CD14-positive monocyte (primary cell): Measurements from ENCODE around the gene MITF. TPM values are rescaled to one million over a fixed set of nuclear protein-coding genes. Genes with fewer than 3 reads are reported as not detected.

Experiments
- DNase-seq, 3 donors: peaks; one replicate each; pipeline ENCODE4 v3.0.0-alpha.2; 2011 to 2022
- H2AFZ ChIP-seq: 2 replicates; pipeline ENCODE4 v1.6.0; 2012; ENCODE audit warnings: mild to moderate bottlenecking, low read depth, low read length, inconsistent platforms; ENCODE audit not compliant: insufficient read depth, poor library complexity, severe bottlenecking
- H3K27ac ChIP-seq, 2 donors: 1 replicate in 1 of 2; 2 replicates in 1 of 2; pipeline ENCODE4 v1.5.1; 2012 to 2013; ENCODE audit warnings: low read length in 2 of 2, control low read depth in 1 of 2, inconsistent platforms in 1 of 2, low read depth in 1 of 2, mild to moderate bottlenecking in 1 of 2
- H3K27me3 ChIP-seq, 2 donors: one replicate each; pipeline versions ENCODE4 v1.6.0 to v1.6.1; 2011 to 2013; ENCODE audit warnings: low read length in 2 of 2; ENCODE audit not compliant: control insufficient read depth in 2 of 2, insufficient read depth in 2 of 2
- H3K36me3 ChIP-seq, 2 donors: replicated peaks in 1 of 2; 1 replicate in 1 of 2; 2 replicates in 1 of 2; pipeline versions ENCODE4 v1.5.1 to v1.6.1; 2012 to 2013; ENCODE audit warnings: low read length in 2 of 2, control low read depth in 1 of 2, inconsistent platforms in 1 of 2, mild to moderate bottlenecking in 1 of 2; ENCODE audit not compliant: insufficient read depth in 2 of 2, control insufficient read depth in 1 of 2
- H3K4me1 ChIP-seq, 2 donors: 1 replicate in 1 of 2; 2 replicates in 1 of 2; pipeline versions ENCODE4 v1.5.1 to v1.6.1; 2012 to 2013; ENCODE audit warnings: low read length in 2 of 2, control low read depth in 1 of 2, inconsistent platforms in 1 of 2, mild to moderate bottlenecking in 1 of 2, moderate library complexity in 1 of 2; ENCODE audit not compliant: insufficient read depth in 2 of 2, control insufficient read depth in 1 of 2
- H3K4me2 ChIP-seq: replicated peaks from 2 replicates; pipeline ENCODE3; 2012; ENCODE audit warnings: low read length, moderate library complexity, mild to moderate bottlenecking; ENCODE audit not compliant: poor library complexity, severe bottlenecking; ENCODE audit errors: extremely low read depth
- H3K4me3 ChIP-seq, 3 experiments: fragments of 200-600 bp in 1 of 3; sonication (generic) in 1 of 3; replicated peaks in 1 of 3; 1 replicate in 2 of 3; 2 replicates in 1 of 3; pipeline ENCODE4 v1.5.1; 2011 to 2013; ENCODE audit warnings: low read length in 3 of 3, mild to moderate bottlenecking in 3 of 3, control low read depth in 2 of 3, low read depth in 2 of 3, inconsistent platforms in 1 of 3, moderate library complexity in 1 of 3
- H3K79me2 ChIP-seq: 2 replicates; pipeline ENCODE4 v1.6.0; 2012; ENCODE audit warnings: mild to moderate bottlenecking, control low read depth, inconsistent platforms, low read length, moderate library complexity; ENCODE audit not compliant: insufficient read depth
- H3K9ac ChIP-seq: 2 replicates; pipeline ENCODE4 v1.6.0; 2017; ENCODE audit warnings: low read length, mild to moderate bottlenecking; ENCODE audit not compliant: insufficient read depth, poor library complexity, severe bottlenecking
- H3K9me3 ChIP-seq, 2 donors: replicated peaks in 1 of 2; 1 replicate in 1 of 2; 2 replicates in 1 of 2; pipeline versions ENCODE4 v1.5.1 to v1.6.1; 2012 to 2013; ENCODE audit warnings: low read length in 2 of 2, control low read depth in 1 of 2; ENCODE audit not compliant: control insufficient read depth in 1 of 2, insufficient read depth in 1 of 2
- H4K20me1 ChIP-seq: 2 replicates; pipeline ENCODE4 v1.6.0; 2012; ENCODE audit warnings: mild to moderate bottlenecking, low read length, control low read depth, moderate library complexity; ENCODE audit not compliant: insufficient read depth
- H3K27ac Mint-ChIP-seq, 7 donors: one replicate each; pipeline ENCODE4 v1.8.0; 2020; ENCODE audit warnings: mild to moderate bottlenecking in 7 of 7, mixed read lengths in 7 of 7, moderate library complexity in 6 of 7, inconsistent platforms in 2 of 7
- H3K27me3 Mint-ChIP-seq, 3 donors: one replicate each; pipeline ENCODE4 v1.8.0; 2021 to 2022; ENCODE audit warnings: low read depth in 3 of 3, mild to moderate bottlenecking in 3 of 3, mixed read lengths in 3 of 3, moderate library complexity in 3 of 3, inconsistent platforms in 1 of 3
- H3K36me3 Mint-ChIP-seq, 2 donors: one replicate each; pipeline ENCODE4 v1.8.0; 2020; ENCODE audit warnings: mixed read lengths in 2 of 2, inconsistent platforms in 1 of 2, mild to moderate bottlenecking in 1 of 2
- H3K4me1 Mint-ChIP-seq: one replicate; pipeline ENCODE4 v1.8.0; 2020; ENCODE audit warnings: mild to moderate bottlenecking, mixed read lengths
- H3K4me3 Mint-ChIP-seq, 2 donors: one replicate each; pipeline ENCODE4 v1.8.0; 2020; ENCODE audit warnings: mild to moderate bottlenecking in 2 of 2, mixed read lengths in 2 of 2, moderate library complexity in 1 of 2
- H3K9me3 Mint-ChIP-seq, 7 donors: one replicate each; pipeline ENCODE4 v1.8.0; 2020 to 2022; ENCODE audit warnings: mixed read lengths in 7 of 7, mild to moderate bottlenecking in 6 of 7, moderate library complexity in 6 of 7, inconsistent platforms in 2 of 7
- WGBS: methylation state at CpG from one replicate; pipeline ENCODE4 v1.1.5; 2013; ENCODE audit warnings: missing lambda C conversion rate; ENCODE audit not compliant: insufficient coverage; 5-methylcytosine and 5-hydroxymethylcytosine counted together
- intact Hi-C, 2 donors: fragments of 100-400 bp; cut with micrococcal nuclease; formaldehyde crosslinking; loops; one replicate each; pipeline versions ENCODE4 v1.15.0 to v1.15.1; 2023
- polyA plus RNA-seq, 3 donors: library from polyadenylated mRNA; depleted of rRNA in 1 of 3; unstranded in 2 of 3; stranded (reverse) in 1 of 3; fragments of 300-500 nt in 2 of 3; fragments of >200 nt in 1 of 3; fragmentation: Illumina TruSeq in 2 of 3; gene quantifications; 1 replicate in 2 of 3; 2 replicates in 1 of 3; pipeline ENCODE4 v1.2.3, GENCODE V29; 2012 to 2021
- TF ChIP-seq, protein P1 (sequence below): fragments of 200-600 bp; IDR thresholded peaks from one replicate; pipeline ENCODE4 v1.8.0; 2022; ENCODE audit warnings: antibody characterized with exemption, mild to moderate bottlenecking

Gene MITF
- polyA plus RNA-seq, 3 donors = 7.0 to 15.1 (median 12.1) TPM

GRCh38 chr3:69847303-69847702 lies 108.0 kb downstream of the MITF start:
- Histone ChIP-seq H3K4me3 (no peak overlapping the region), H3K79me2 (no peaks in the 10 kb centered on the region), H4K20me1 (no peaks in the 10 kb centered on the region), H3K4me2 (no peak overlapping the region), H3K4me1 (no peaks in the 10 kb centered on the region), H3K36me3 (no peaks in the 10 kb centered on the region), H3K9ac (no peak overlapping the region), H3K27me3 (no peaks in the 10 kb centered on the region), H3K27ac (no peak overlapping the region), H3K9me3 (no peaks in the 10 kb centered on the region), H2AFZ (no peak overlapping the region)
- no peak overlapping the region for H3K4me3 Mint-ChIP-seq
- H3K27ac Mint-ChIP-seq = no peak overlapping the region
- H3K9me3 Mint-ChIP-seq = no peaks in the 10 kb centered on the region
- TF ChIP-seq, protein P1, sequence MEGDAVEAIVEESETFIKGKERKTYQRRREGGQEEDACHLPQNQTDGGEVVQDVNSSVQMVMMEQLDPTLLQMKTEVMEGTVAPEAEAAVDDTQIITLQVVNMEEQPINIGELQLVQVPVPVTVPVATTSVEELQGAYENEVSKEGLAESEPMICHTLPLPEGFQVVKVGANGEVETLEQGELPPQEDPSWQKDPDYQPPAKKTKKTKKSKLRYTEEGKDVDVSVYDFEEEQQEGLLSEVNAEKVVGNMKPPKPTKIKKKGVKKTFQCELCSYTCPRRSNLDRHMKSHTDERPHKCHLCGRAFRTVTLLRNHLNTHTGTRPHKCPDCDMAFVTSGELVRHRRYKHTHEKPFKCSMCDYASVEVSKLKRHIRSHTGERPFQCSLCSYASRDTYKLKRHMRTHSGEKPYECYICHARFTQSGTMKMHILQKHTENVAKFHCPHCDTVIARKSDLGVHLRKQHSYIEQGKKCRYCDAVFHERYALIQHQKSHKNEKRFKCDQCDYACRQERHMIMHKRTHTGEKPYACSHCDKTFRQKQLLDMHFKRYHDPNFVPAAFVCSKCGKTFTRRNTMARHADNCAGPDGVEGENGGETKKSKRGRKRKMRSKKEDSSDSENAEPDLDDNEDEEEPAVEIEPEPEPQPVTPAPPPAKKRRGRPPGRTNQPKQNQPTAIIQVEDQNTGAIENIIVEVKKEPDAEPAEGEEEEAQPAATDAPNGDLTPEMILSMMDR = no peak
- peaks cover 0 to 2% (median 0%) of the 10 kb centered on the region in 3 donors for H3K27me3 Mint-ChIP-seq
- 100% methylated on average over 1 of the region's 3 CpGs for WGBS
- DNase-seq = no peak
- H3K4me1 Mint-ChIP-seq = no peaks in the 10 kb centered on the region
- intact Hi-C loops = no loop called here
- peaks cover 0 to 7% of the 10 kb centered on the region in 2 donors for H3K36me3 Mint-ChIP-seq

DNA sequence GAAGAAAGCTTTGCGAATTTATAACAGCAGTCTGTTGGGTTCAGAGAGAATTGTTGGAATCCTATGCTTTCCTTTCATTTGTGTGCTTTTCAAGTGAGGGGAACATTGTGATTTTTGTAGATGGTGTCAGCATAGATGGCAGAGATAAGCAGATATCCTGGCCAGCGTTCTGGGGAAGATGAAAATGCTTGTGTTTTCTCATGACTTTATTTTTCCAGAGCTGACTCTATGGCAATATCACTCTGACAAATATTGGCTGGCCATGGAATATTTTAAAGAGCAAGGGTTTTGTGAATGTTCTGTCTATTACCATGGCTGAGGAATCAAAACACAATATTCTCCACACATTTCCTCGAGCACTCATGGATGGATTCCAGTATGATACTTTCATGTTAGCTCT lies 108.8 kb downstream of the MITF start:
- Histone ChIP-seq H2AFZ (no peak overlapping the region), H3K27me3 (no peaks in the 10 kb centered on the region), H3K4me2 (no peak overlapping the region), H4K20me1 (no peaks in the 10 kb centered on the region), H3K79me2 (no peaks in the 10 kb centered on the region), H3K4me3 (no peak overlapping the region), H3K9me3 (no peaks in the 10 kb centered on the region), H3K36me3 (no peaks in the 10 kb centered on the region), H3K9ac (no peak overlapping the region), H3K4me1 (no peaks in the 10 kb centered on the region), H3K27ac (no peak overlapping the region)
- H3K9me3 Mint-ChIP-seq = no peaks in the 10 kb centered on the region
- peak overlapping the region in 1 of 7 donors; percentile 20 for H3K27ac Mint-ChIP-seq
- intact Hi-C loops = no loop called here
- peaks cover 0 to 7% of the 10 kb centered on the region in 2 donors for H3K36me3 Mint-ChIP-seq
- WGBS = 100% methylated on average over 1 of the region's 3 CpGs
- peaks cover 0 to 2% (median 0%) of the 10 kb centered on the region in 3 donors for H3K27me3 Mint-ChIP-seq
- H3K4me3 Mint-ChIP-seq = no peak overlapping the region
- H3K4me1 Mint-ChIP-seq = no peaks in the 10 kb centered on the region
- TF ChIP-seq, protein P1 = no peak
- DNase-seq = no peak
